SKM-1 (cell line): ENCODE results near the gene CLEC4C.
"Not testable (repeated sequence)": the region's sequence is repeated elsewhere in the genome, so short reads cannot be mapped to it uniquely, and the experiment has no call there.

ENCODE experiments used
- DNase-seq: peaks from one replicate; lab custom pipeline; 2025; ENCODE audit not compliant: unreplicated experiment; lab: John Stamatoyannopoulos, UW

CLEC4C gene, protein sequence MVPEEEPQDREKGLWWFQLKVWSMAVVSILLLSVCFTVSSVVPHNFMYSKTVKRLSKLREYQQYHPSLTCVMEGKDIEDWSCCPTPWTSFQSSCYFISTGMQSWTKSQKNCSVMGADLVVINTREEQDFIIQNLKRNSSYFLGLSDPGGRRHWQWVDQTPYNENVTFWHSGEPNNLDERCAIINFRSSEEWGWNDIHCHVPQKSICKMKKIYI

DNA sequence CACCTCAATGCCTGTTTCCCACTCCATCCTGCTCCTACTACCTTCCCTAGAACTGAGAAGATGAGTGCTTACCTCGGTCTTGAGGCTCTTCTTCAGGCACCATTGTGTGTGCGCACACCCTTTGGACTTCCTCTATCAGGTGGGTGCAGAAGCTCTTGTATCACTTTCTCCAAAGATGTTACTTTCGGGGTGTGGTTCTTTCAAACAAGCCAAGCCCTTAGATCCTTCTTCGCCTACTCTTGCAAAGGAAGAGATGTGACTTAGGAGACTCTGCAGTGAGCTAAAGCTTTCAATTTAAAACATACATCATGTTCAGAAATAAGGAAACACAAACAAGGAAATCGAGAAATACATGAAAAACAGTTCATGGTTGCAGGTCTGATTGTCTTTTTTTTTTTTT lies at the start of gene CLEC4C:
CLEC4C (minus strand) TSS at position 130 of the 400 bp plus-strand sequence; CDS start at position 103, 27 bp downstream.
- DNase-seq = no peak

DNA sequence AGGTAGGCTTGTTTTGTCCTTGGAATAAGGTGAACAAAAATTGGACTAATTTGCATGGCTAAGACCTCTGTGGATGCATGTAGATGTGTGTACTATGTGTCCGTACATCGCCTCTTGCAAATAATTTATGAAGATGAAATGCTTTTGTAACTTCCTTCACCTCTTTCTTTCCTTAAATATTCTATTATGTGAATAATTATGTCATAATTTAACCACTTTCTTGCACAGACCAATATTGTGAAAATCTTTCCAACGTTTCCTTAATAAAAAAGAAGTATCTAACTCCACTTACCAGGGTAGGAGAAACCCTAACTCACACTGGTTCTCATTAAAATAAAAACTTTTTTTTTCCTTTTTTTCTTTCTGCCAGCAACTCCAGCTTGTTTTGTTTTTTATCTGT lies 46.0 kb upstream of the CLEC4C start:
- no peak for DNase-seq

DNA sequence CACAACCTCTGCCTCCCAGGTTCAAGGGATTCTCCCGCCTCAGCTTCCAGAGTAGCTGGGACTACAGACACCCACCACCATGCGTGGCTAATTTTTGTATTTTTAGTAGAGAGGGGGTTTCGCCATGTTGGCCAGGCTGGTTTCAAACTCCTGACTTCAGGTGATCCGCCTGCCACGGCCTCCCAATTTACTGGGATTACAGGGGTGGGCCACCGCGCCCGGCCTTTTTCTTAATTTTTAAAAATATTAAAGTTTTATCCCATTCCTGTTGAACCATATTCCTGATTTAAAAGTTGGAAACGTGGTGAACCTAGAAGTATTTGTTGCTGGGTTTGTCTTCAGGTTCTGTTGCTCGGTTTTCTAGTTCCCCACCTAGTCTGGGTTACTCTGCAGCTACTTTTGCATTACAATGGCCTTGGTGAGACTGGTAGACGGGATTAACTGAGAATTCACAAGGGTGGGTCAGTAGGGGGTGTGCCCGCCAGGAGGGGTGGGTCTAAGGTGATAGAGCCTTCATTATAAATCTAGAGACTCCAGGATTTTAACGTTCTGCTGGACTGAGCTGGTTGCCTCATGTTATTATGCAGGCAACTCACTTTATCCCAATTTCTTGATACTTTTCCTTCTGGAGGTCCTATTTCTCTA lies 41.8 kb upstream of the CLEC4C start, which contains the start of gene NANOG:
NANOG (plus strand) TSS at position 519 of the 645 bp plus-strand sequence. CDS start 213 bp downstream, outside the sequence.
- DNase-seq = not testable (repeated sequence)

DNA sequence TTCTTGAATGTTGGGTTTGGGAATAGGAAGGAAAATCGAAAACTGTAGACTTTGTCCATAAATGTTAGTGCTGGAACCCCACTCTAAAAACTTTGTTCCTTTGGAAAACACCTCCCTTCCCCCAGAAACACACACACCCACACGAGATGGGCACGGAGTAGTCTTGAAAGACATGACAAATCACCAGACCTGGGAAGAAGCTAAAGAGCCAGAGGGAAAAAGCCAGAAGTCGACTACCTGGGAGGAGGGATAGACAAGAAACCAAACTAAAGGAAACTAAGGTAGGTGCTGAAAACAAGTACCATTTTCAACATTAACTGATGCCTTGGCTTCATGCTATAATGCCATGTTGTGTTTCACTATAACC lies 41.1 kb upstream of the CLEC4C start:
- no peak for DNase-seq

DNA sequence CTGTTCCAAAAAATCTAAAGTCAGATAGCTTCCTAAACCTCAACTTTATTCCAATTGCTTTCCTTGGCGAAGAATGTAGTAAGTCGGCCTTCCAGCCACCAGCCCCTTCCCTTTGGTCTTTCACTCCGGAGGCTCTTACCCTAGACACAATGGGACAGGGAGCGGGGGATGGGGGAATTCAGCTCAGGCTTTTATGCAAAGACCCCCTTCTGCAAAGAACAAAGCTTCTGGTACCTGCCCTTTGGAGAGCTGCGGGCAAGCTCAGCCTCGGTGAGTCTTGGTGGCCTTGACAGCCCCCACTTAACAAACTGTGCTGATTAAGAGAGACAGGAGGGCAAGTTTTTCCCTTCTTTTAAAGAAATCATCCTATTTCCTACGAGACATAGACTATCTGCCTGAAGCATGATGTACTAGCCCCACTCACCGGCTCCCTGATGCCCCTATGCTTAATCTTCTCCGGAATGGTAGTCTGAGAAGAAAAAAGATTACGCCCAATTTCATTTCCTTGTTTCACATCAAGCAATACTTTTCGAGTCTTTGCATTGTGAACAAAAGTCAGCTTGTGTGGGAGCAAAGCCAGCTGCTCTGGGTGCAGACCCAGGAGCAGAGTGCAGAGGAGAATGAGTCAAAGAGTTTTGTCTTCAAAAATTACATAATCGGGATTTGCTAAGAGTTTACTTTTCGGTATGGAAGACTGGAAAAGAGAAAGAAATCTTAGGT lies 40.6 kb upstream of the CLEC4C start:
- DNase-seq = no peak

DNA sequence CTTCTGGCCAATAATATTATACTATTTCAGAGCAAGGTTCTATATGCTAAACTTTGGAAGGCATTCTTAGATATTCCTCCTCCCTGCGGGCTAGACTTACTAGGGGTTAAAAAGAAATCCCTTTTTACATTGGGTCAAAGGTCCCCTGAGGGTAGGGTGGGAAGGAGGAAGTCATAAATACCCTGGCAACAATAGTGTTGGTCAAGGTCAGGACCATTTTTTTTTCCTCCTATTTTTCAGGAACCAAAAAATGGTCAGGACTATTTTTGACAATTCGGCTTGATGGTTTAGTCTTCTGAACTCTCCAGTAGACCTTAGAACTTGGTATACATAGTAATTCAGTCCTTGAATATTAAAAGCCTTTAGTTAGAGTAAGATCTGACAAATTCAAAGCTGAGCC lies 37.5 kb upstream of the CLEC4C start:
- DNase-seq = no peak

DNA sequence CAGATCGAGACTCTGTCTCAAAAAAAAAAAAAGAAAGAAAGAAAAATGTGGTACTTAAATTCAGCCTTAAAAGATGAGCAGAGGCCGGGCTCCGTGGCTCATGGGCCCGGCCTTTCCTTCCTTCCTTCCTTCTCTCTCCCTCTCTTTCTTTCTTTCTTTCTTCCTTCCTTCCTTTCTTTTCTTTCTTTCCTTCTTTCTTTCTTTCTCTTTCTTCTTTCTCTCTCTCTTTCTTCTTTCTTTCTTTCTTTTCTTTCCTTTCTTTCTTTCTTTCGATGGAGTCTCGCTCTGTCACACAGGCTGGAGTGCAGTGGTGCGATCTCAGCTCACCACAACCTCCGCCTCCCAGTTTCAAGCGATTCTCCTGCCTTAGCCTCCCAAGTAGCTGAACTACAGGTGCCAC lies 36.3 kb upstream of the CLEC4C start:
- not testable (repeated sequence) for DNase-seq

DNA sequence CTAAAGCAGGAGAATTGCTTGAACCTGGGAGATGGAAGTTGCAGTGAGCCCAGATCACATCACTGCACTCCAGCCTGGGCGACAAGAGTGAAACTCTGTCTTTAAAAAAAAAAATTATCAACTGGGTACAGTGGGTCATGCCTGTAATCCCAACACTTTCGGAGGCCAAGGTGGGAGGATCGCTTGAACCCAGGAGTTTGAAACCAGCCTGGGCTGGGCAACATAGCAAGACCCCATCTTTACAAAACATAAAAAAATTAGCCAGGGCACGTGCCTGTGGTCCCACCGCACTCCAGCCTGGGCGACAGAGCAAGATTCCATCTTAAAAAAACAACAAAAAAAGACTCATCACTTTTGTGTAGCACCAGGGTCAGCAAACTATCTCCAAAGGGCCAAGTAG lies 34.9 kb upstream of the CLEC4C start:
- no peak for DNase-seq

DNA sequence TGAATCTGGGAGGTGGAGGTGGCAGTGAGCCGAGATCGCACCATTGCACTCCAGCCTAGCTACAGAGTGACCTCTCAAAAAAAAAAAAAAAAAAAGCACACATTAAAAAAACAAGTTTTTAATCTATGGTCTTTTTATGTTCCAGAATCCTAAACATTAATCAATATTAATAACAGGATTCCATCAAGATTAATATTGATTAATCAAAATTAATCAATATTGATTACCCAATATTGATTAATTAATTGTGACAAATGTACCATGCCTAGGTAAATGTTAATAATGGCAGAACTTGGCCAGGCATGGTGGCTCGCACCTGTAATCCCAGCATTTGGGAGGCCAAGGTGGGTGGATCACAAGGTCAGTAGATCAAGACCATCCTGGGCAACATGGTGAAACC lies 34.1 kb upstream of the CLEC4C start:
- DNase-seq = no peak

DNA sequence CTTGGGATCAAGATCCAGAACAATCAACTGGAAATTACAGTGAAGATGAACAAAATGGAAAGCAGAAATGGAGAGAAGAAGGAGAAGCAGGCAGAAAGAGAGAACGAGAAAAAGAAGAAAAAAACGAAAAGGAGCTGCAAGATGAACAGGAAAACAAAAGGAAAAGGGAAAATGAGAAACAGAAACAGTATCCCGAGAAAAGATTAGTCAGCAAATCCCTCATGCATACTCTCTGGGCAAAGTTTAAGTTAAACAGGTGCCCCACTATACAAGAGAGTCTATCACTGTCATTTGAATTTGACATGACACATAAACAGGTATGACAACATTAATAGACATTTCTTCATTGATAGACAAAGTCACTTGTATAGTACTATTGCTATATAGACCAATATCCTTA lies 22.8 kb upstream of the CLEC4C start:
- no peak for DNase-seq

DNA sequence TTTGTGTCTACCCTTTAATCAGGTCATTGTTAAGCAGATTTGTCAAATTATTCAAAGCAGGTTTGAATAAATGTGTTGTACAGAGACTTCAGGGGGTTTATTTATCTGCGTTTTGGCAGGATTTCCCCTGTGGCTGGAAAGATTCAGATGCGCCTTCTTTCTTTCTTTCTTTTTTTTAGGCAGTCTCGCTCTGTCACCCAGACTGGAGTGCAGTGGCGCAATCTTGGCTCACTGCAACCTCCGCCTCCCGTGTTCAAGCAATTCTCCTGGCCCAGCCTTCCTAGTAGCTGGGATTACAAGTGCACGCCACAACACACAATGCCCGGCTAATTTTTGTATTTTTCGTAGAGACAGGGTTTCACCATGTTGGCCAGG lies 11.6 kb upstream of the CLEC4C start:
- DNase-seq = no peak

DNA sequence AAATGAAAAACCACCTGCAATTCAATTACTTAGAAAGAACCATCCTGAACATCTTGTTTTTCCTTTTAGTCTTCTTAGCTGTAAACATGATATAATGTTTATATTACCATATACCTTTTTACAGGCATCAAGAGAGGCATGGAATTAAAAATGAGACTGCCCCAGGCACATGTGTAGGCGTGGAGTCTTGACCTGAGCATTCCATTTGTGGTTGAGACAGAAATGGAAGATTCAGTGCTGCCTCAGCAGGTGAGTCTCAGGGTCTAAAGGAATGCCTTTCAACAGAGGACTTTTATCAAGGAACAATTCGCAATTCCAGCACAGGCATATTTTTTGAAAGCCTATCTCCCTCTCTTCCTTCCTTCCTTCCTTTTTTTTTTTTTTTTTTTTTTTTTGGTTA lies 9.8 kb upstream of the CLEC4C start:
- no peak for DNase-seq

DNA sequence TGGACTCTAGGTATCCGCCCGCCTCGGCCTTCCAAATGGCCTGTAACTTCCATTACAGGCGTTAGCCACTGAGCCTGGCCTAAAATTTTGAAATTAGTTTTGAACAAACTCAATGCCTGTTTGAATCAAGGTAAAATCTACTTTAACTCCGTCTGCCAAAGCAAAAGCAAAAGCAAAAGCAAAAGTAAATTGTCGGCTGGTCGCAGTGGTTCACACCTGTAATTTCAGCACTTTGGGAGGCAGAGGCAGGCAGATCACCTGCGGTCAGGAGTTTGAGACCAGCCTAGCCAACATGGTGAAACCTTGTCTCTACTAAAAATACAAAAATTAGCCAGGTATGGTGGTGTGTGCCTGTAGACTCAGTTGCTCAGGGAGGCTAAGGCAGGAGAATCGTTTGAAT lies 8.5 kb upstream of the CLEC4C start:
- DNase-seq = not testable (repeated sequence)

DNA sequence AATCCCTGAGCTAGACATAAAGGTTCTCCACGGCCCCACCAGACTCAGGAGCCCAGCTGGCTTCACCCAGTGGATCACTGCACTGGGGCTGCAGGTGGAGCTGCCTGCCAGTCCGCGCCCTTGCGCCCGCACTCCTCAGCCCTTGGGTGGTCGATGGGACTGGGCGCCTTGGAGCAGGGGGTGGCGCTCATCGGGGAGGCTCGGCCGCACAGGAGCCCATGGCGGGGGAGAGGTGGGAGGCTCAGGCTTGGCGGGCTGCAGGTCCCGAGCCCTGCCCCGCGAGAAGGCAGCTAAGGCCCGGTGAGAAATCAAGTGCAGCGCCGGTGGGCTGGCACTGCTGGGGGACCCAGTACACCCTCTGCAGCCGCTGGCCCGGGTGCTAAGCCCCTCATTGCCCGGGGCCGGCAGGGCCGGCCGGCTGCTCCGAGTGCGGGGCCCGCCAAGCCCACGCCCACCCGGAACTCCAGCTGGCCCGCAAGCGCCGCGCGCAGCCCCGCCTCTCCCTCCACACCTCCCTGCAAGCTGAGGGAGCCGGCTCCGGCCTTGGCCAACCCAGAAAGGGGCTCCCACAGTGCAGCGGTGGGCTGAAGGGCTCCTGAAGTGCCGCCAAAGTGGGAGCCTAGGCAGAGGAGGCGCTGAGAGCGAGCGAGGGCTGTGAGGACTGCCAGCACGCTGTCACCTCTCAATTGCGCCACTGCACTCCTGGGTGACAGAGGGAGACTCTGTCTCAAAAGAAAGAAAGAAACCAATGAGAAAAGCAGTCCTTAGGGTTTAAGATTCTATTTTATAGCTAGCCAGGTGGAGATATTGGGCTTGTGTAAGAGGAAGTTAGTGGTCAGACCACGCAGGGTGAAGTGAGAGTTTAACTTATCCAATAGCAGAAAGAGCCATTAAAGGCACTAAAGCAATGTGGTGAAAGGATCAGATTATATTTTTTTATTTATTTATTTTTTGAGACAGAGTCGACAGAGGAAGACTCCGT lies 5.1 kb upstream of the CLEC4C start:
- peak; percentile 4 for DNase-seq

DNA sequence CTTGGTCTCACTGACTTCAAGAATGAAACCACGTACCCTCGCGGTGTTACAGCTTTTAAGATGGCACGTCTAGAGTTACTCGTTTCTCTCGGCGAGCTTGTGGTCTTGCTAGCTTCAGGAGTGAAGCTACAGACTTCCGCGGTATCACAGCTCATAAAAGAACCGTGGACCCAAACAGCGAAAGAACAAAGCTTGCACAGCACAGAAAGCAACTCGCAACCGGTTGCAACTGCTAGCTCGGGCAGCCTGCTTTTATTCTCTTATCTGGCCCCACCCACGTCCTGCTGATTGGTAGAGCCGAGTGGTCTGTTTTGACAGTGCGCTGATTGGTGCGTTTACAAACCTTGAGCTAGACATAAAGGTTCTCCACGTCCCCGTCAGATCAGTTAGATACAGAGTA lies 4.2 kb upstream of the CLEC4C start:
- no peak for DNase-seq

DNA sequence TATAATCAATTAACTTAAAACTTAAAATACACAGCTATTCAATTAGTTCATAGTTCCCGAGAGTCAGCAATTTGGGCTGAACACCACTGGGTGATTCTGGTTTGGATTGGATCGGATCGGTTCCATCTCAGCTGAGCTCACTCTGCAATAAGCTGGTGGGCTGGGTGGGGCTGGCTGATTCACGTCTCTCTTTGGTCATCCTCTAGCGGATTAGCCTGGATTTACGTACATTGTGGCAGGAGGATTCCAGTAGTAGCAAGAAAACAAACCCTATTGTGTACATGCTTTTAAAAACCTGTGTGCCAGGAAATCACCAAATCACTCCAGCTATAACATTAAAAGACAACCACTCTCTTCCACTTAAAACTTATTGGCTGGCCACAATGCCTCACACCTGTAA lies 3.2 kb upstream of the CLEC4C start:
- DNase-seq = no peak

DNA sequence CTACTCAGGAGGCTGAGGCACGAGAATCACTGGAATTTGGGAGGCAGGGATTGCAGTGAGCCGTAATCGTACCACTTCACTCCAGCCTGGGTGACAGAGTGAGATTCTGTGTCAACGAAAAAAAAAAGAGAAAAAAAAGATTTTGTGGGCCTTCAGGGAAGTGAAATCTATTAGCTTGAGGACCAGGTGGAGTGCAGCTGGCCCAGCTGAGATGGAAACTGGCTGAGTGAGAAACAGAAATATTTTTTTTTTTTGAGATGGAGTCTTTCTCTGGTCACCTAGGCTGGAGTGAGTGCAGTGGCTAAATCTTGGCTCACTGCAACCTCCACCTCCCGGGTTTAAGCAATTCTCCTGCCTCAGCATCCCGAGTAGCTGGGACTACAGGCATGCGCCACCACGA lies 2.3 kb upstream of the CLEC4C start:
- DNase-seq = no peak

DNA sequence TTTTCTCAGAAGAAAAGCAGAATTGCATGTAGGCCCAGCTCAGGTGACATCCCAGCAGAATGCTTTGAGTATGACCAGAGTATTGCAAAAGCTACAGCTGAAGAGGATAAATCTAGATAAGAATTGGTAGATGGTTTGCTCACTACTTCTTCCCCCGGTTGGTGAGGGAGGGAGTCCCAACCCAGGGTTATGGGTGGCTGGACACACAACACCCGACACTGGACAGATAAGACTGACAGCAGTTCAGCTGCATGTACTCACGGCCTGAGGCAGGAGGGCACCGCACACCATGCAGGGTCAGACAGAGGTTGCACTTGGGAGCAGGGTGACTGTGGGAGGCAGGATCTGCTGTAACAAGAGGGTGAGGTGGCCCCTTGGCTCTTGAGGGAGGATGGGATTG lies 1.7 kb upstream of the CLEC4C start:
- DNase-seq = no peak

DNA sequence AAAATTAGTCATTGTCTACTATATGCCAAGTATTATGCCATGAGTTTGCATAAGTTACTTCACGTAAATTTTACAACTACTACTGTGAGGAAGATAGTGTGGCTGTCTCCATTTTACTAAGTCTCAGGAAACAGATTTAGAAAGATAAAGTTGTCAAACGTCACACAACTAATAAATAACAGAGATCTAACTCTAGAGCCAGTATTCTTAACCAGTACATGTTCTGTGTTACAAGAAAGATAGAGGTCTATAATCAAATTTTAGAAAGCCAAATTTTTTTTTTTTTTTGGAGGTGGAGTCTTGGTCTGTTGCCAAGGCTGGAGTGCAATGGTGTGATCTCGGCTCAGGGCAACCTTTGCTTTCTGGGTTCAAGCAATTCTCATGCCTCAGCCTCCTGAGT lies 14.2 kb downstream of the CLEC4C start:
- DNase-seq = no peak

DNA sequence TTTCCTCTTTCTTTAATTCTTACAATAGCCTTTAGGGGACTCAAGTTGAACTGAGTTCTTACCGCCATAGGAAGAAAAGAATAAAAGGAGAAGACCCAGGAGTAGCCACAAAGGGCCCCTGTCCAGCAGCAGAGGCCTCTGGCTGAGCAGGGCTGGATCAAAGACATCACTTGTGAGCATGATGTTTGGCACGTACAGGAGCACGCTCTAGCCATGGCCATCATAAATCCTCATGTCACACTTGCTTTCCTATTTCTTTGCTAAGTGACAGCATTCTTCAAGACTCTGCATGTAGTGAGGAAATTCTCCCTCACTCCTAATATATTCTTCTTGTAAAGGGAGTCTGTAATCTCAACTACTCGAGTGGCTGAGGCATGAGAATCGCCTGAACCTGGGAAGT lies 15.7 kb downstream of the CLEC4C start:
- no peak for DNase-seq

DNA sequence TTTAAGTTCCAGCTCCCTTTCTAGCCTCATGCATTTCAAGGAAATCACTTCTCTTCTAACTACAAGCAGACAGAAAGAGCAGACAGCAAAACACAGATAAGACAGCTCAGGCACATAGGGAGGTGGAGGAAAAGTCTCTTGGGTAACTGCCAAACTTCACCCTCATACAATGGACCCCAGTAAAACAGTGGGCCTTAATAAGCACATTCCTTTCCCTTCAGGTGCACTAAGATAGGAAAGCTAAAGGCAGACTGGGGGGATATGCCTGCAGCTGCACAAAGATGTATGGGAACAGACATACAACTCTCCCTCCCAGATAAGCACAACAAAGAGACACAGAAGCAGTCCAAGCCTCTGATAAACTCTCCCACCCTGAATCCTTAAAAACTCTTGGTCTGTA lies 16.2 kb downstream of the CLEC4C start:
- not testable (repeated sequence) for DNase-seq
